Neural progenitor cell (in vitro differentiated cells): ENCODE results near the gene HOXB9.

Experiments
- EZH2 ChIP-seq: fragments of 200-600 bp; sonication (generic); IDR thresholded peaks from 2 replicates; pipeline ENCODE4 v1.6.1; 2017; ENCODE audit warnings: antibody characterized with exemption, mild to moderate bottlenecking, moderate library complexity
- EZH2phosphoT487 ChIP-seq: fragments of 200-600 bp; sonication (generic); IDR thresholded peaks from 2 replicates; pipeline ENCODE4 v1.6.1; 2017; ENCODE audit warnings: antibody characterized with exemption
- TF ChIP-seq, protein P1 (sequence below): fragments of 200-600 bp; sonication (generic); IDR thresholded peaks from 2 replicates; pipeline ENCODE4 v1.5.1; 2017; ENCODE audit warnings: antibody characterized with exemption, mild to moderate bottlenecking

GRCh38 chr17:48584223-48584741 lies 41.9 kb downstream of the HOXB9 start:
- TF ChIP-seq, protein P1, sequence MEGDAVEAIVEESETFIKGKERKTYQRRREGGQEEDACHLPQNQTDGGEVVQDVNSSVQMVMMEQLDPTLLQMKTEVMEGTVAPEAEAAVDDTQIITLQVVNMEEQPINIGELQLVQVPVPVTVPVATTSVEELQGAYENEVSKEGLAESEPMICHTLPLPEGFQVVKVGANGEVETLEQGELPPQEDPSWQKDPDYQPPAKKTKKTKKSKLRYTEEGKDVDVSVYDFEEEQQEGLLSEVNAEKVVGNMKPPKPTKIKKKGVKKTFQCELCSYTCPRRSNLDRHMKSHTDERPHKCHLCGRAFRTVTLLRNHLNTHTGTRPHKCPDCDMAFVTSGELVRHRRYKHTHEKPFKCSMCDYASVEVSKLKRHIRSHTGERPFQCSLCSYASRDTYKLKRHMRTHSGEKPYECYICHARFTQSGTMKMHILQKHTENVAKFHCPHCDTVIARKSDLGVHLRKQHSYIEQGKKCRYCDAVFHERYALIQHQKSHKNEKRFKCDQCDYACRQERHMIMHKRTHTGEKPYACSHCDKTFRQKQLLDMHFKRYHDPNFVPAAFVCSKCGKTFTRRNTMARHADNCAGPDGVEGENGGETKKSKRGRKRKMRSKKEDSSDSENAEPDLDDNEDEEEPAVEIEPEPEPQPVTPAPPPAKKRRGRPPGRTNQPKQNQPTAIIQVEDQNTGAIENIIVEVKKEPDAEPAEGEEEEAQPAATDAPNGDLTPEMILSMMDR = no peak
- TF ChIP-seq EZH2phosphoT487 = no peak
- TF ChIP-seq EZH2 = no peak
